H9 (cell line): Measurements from ENCODE around the gene IRF1. TPM values are rescaled to one million over a fixed set of nuclear protein-coding genes. Genes with fewer than 3 reads are reported as not detected.

ENCODE experiments used
- DNase-seq: peaks from one replicate; pipeline ENCODE4 v3.0.0-alpha.2; 2017
- H2AFZ ChIP-seq: one replicate; pipeline ENCODE4 v1.6.1; 2013; ENCODE audit warnings: mild to moderate bottlenecking, low read length, control low read depth, moderate library complexity
- H2AK5ac ChIP-seq: 2 replicates; pipeline ENCODE4 v1.6.1; 2013; ENCODE audit warnings: low read length, control low read depth, mixed read lengths; ENCODE audit not compliant: insufficient read length
- H2BK120ac ChIP-seq: one replicate; pipeline ENCODE4 v1.6.1; 2013; ENCODE audit warnings: low read depth, mild to moderate bottlenecking, low read length, control low read depth, inconsistent platforms; ENCODE audit not compliant: poor library complexity, severe bottlenecking
- H2BK12ac ChIP-seq: 2 replicates; pipeline ENCODE4 v1.6.1; 2013; ENCODE audit warnings: low read length, control low read depth, mixed read lengths, low read depth; ENCODE audit not compliant: insufficient read length
- H2BK15ac ChIP-seq: 2 replicates; pipeline ENCODE4 v1.6.1; 2013; ENCODE audit warnings: low read depth, low read length, control low read depth
- H2BK20ac ChIP-seq: one replicate; pipeline ENCODE4 v1.6.1; 2013; ENCODE audit warnings: low read depth, mild to moderate bottlenecking, low read length, control low read depth, inconsistent platforms; ENCODE audit not compliant: poor library complexity, severe bottlenecking
- H2BK5ac ChIP-seq: 2 replicates; pipeline ENCODE4 v1.6.1; 2013; ENCODE audit warnings: low read length, control low read depth, mixed read lengths; ENCODE audit not compliant: insufficient read length
- H3K14ac ChIP-seq: 2 replicates; pipeline ENCODE4 v1.6.1; 2013; ENCODE audit warnings: low read length, control low read depth; ENCODE audit not compliant: insufficient read depth
- H3K18ac ChIP-seq: 2 replicates; pipeline ENCODE4 v1.6.1; 2013; ENCODE audit warnings: low read depth, mild to moderate bottlenecking, mixed read lengths, low read length, control low read depth; ENCODE audit not compliant: insufficient read length
- H3K23ac ChIP-seq: 2 replicates; pipeline ENCODE4 v1.6.1; 2013; ENCODE audit warnings: low read length, control low read depth, mixed read lengths, low read depth; ENCODE audit not compliant: insufficient read length
- H3K23me2 ChIP-seq: 2 replicates; pipeline ENCODE4 v1.6.1; 2013; ENCODE audit warnings: low read depth, mild to moderate bottlenecking, mixed read lengths, low read length, control low read depth; ENCODE audit not compliant: insufficient read length, poor library complexity, severe bottlenecking
- H3K27ac ChIP-seq: 2 replicates; pipeline ENCODE4 v1.5.1; 2013; ENCODE audit warnings: low read length, control low read depth, mixed read lengths, low read depth; ENCODE audit not compliant: insufficient read length
- H3K27me3 ChIP-seq: 2 replicates; pipeline ENCODE4 v1.6.1; 2013; ENCODE audit warnings: low read length, control low read depth, inconsistent platforms; ENCODE audit not compliant: insufficient read depth
- H3K4ac ChIP-seq: 2 replicates; pipeline ENCODE4 v1.6.1; 2013; ENCODE audit warnings: low read depth, mild to moderate bottlenecking, control low read depth, inconsistent platforms, low read length, moderate library complexity
- H3K4me1 ChIP-seq: 2 replicates; pipeline ENCODE4 v1.6.1; 2013; ENCODE audit warnings: low read length, control low read depth, inconsistent platforms; ENCODE audit not compliant: insufficient read depth
- H3K4me2 ChIP-seq: 2 replicates; pipeline ENCODE4 v1.6.1; 2013; ENCODE audit warnings: low read length, control low read depth, mixed read lengths; ENCODE audit not compliant: insufficient read length, insufficient read depth
- H3K56ac ChIP-seq: 2 replicates; pipeline ENCODE4 v1.6.1; 2013; ENCODE audit warnings: low read depth, mild to moderate bottlenecking, mixed read lengths, low read length, control low read depth; ENCODE audit not compliant: insufficient read length
- H3K79me1 ChIP-seq: 2 replicates; pipeline ENCODE4 v1.6.1; 2013; ENCODE audit warnings: low read depth, mild to moderate bottlenecking, moderate library complexity, low read length, control low read depth, inconsistent platforms; ENCODE audit not compliant: insufficient read depth, poor library complexity, severe bottlenecking
- H3K79me2 ChIP-seq: 2 replicates; pipeline ENCODE4 v1.6.1; 2013; ENCODE audit warnings: low read length, control low read depth, inconsistent platforms; ENCODE audit not compliant: insufficient read depth
- H3K9ac ChIP-seq: 2 replicates; pipeline ENCODE4 v1.6.1; 2013; ENCODE audit warnings: low read length, control low read depth, mixed read lengths; ENCODE audit not compliant: insufficient read length; ENCODE audit errors: extremely low read depth
- H3K9me3 ChIP-seq: one replicate; pipeline ENCODE4 v1.6.1; 2013; ENCODE audit warnings: low read depth, low read length, inconsistent platforms; ENCODE audit not compliant: control insufficient read depth
- H3T11ph ChIP-seq: one replicate; pipeline ENCODE4 v1.6.1; 2013; ENCODE audit warnings: mild to moderate bottlenecking, low read length, control low read depth, inconsistent platforms
- H4K20me1 ChIP-seq: one replicate; pipeline ENCODE4 v1.6.1; 2013; ENCODE audit not compliant: control insufficient read depth, insufficient read length, insufficient read depth
- H4K5ac ChIP-seq: 2 replicates; pipeline ENCODE4 v1.6.1; 2013; ENCODE audit warnings: low read depth, mild to moderate bottlenecking, mixed read lengths, low read length, control low read depth; ENCODE audit not compliant: insufficient read length
- H4K8ac ChIP-seq: replicated peaks from 2 replicates; pipeline ENCODE4 v1.6.1; 2013; ENCODE audit warnings: low read length, control low read depth, mixed read lengths, low read depth; ENCODE audit not compliant: insufficient read length
- H4K91ac ChIP-seq: 2 replicates; pipeline ENCODE4 v1.6.1; 2013; ENCODE audit warnings: low read depth, mild to moderate bottlenecking, moderate library complexity, mixed read lengths, low read length, control low read depth; ENCODE audit not compliant: insufficient read length
- H3K27ac Mint-ChIP-seq, 3 experiments: 2 replicates in 2 of 3; 3 replicates in 1 of 3; pipeline ENCODE4 v1.8.0; 2020 to 2021; ENCODE audit warnings: mixed read lengths in 3 of 3, mild to moderate bottlenecking in 1 of 3, moderate library complexity in 1 of 3
- H3K27me3 Mint-ChIP-seq: 2 replicates; pipeline ENCODE4 v1.8.0; 2021; ENCODE audit warnings: low read depth, mild to moderate bottlenecking, moderate library complexity, mixed read lengths
- H3K36me3 Mint-ChIP-seq, 3 experiments: 2 replicates in 2 of 3; 3 replicates in 1 of 3; pipeline ENCODE4 v1.8.0; 2020 to 2021; ENCODE audit warnings: low read depth in 3 of 3, mixed read lengths in 3 of 3; ENCODE audit not compliant: insufficient read depth in 1 of 3
- H3K4me1 Mint-ChIP-seq, 2 experiments: 2 replicates each; pipeline ENCODE4 v1.8.0; 2020; ENCODE audit warnings: mixed read lengths in 2 of 2
- H3K4me3 Mint-ChIP-seq, 2 experiments: 2 replicates in 1 of 2; 3 replicates in 1 of 2; pipeline ENCODE4 v1.8.0; 2020 to 2021; ENCODE audit warnings: mild to moderate bottlenecking in 2 of 2, mixed read lengths in 2 of 2, moderate library complexity in 1 of 2
- H3K9me3 Mint-ChIP-seq, 2 experiments: 2 replicates in 1 of 2; 3 replicates in 1 of 2; pipeline ENCODE4 v1.8.0; 2020; ENCODE audit warnings: mild to moderate bottlenecking in 2 of 2, mixed read lengths in 2 of 2, moderate library complexity in 1 of 2
- WGBS: extraction: QIAGEN DNeasy Blood & Tissue Kit; methylation state at CpG from one replicate; pipeline ENCODE4 v1.1.7; 2013; ENCODE audit warnings: missing lambda C conversion rate, low lambda C conversion rate, mixed read lengths; ENCODE audit not compliant: insufficient read length; ENCODE audit errors: extremely low coverage; 5-methylcytosine and 5-hydroxymethylcytosine counted together
- total RNA-seq: library from RNA; stranded (reverse); gene quantifications from 2 replicates; pipeline ENCODE4 v1.2.1, GENCODE V29; 2021
- TF ChIP-seq, protein P1 (sequence below): fragments of 200-600 bp; sonication (generic); conservative IDR thresholded peaks from 3 replicates; pipeline ENCODE4 v1.8.0; 2021; ENCODE audit warnings: antibody characterized with exemption, mild to moderate bottlenecking

The IRF1 gene
- total RNA-seq, 1 experiment from 2014 or later: 8.7 TPM

DNA sequence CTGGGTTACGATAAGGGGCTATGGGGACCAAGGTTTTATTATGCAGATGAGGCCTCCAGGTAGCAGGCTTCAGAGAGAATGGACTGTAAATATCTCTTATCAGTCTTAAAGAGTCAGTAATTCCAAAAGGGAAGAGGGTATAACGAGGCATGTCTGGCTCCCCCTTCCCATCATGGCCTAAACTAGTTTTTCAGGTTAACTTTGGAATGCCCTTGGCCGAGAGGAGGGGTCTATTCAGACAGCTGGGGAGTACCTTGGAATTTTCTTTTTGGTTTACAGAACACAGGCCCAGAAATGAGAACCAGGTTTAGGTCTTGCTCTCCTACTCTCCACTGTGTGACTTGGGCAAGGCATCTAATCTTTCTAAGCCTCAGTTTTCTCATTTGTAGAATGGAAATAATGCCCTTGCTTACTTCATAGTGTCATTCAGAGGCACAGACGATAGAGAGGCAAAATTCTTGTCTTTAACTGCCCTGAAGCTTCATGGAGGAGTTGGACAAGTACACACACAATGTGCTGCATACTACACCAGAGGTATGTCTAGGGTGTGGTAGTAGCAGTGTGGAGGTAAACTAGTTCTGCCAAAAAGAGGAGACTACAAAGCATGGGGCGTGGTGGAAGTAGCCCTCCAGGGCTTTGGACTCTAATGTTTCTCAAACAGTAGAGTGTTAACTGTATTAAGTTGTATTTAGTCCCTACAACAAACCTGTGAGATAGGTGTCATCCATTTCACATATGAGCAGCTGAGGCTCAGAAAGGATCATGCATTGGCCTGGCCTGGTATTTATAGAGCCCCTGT is 45.5 kb downstream of the IRF1 start:
- H2AK5ac ChIP-seq: no peak overlapping the region
- H3K27me3 ChIP-seq: no peaks in the 10 kb centered on the region; the same call in 1 of the 2 replicates
- H3K79me2 ChIP-seq: no peaks in the 10 kb centered on the region
- H3K36me3 Mint-ChIP-seq: peaks cover 0 to 9% (median 2%) of the 10 kb centered on the region in 3 experiments; a peak in 3 of 7 replicates
- H3K4me1 ChIP-seq: peaks cover 5% of the 10 kb centered on the region
- no peak overlapping the region for H3K9ac ChIP-seq
- peak overlapping the region in 1 of 2 experiments; percentile 41; a peak in 1 of 5 replicates for H3K4me3 Mint-ChIP-seq
- H3K27ac ChIP-seq: no peak overlapping the region
- no peak overlapping the region for H4K8ac ChIP-seq
- H2BK120ac ChIP-seq: no peak overlapping the region
- no CpG with 5 or more reads among the region's 5 CpGs for WGBS
- no peak overlapping the region for H2AFZ ChIP-seq
- no peak overlapping the region; the same call in 1 of the 2 replicates for H3K4ac ChIP-seq
- no peak overlapping the region for H3K14ac ChIP-seq
- H3K27ac Mint-ChIP-seq: peak overlapping the region in 2 of 3 experiments; percentile 56 to 68; a peak in 3 of 7 replicates
- H3K79me1 ChIP-seq: no peaks in the 10 kb centered on the region
- no peak overlapping the region for H2BK20ac ChIP-seq
- H3K23me2 ChIP-seq: no peaks in the 10 kb centered on the region
- peaks cover 24 to 27% of the 10 kb centered on the region in 2 experiments for H3K4me1 Mint-ChIP-seq
- H3K18ac ChIP-seq: no peak overlapping the region
- H3K27me3 Mint-ChIP-seq: peaks cover 8% of the 10 kb centered on the region
- H4K5ac ChIP-seq: no peak overlapping the region
- H2BK5ac ChIP-seq: no peak overlapping the region
- H3T11ph ChIP-seq: no peak overlapping the region
- no peak overlapping the region for H4K91ac ChIP-seq
- H2BK12ac ChIP-seq: no peak overlapping the region
- no peaks in the 10 kb centered on the region for H3K9me3 ChIP-seq
- H2BK15ac ChIP-seq: no peak overlapping the region
- no peak overlapping the region for H3K23ac ChIP-seq
- DNase-seq: no peak
- H3K9me3 Mint-ChIP-seq: peaks cover 0 to 9% of the 10 kb centered on the region in 2 experiments; a peak in 3 of 5 replicates
- H3K56ac ChIP-seq: no peak overlapping the region
- H4K20me1 ChIP-seq: no peaks in the 10 kb centered on the region
- no peak overlapping the region for H3K4me2 ChIP-seq
- TF ChIP-seq, protein P1, sequence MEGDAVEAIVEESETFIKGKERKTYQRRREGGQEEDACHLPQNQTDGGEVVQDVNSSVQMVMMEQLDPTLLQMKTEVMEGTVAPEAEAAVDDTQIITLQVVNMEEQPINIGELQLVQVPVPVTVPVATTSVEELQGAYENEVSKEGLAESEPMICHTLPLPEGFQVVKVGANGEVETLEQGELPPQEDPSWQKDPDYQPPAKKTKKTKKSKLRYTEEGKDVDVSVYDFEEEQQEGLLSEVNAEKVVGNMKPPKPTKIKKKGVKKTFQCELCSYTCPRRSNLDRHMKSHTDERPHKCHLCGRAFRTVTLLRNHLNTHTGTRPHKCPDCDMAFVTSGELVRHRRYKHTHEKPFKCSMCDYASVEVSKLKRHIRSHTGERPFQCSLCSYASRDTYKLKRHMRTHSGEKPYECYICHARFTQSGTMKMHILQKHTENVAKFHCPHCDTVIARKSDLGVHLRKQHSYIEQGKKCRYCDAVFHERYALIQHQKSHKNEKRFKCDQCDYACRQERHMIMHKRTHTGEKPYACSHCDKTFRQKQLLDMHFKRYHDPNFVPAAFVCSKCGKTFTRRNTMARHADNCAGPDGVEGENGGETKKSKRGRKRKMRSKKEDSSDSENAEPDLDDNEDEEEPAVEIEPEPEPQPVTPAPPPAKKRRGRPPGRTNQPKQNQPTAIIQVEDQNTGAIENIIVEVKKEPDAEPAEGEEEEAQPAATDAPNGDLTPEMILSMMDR: no peak
